Measurements from ENCODE around the gene ATP5IF1. TPM values are rescaled to one million over a fixed set of nuclear protein-coding genes. Genes with fewer than 3 reads are reported as not detected.

Gene ATP5IF1
- total and polyA plus RNA-seq, 10 of the 15 experiments (the other 5 are each of a cell fraction or from before 2014, with no cell fraction given) = 253 to 1,210 (median 418) TPM

DNA sequence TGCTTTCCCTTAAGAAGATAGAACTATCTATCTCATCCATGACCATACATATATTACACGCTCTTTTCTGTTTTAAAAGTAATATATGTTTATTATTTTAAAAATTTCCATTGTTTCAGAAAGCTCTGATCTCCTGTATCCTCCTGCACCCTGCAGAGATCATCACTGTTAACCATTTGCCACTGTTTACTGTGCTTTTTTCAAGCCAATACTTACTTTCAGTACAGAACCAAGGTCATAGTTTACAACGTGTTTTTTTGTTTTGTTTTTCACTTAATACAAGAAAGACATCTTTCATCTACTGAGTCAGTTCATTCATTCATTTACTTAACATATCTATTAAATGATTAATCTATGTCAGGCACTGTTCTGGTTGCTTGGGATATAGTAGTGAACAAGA, 33.6 kb downstream of the ATP5IF1 start:
- ChIA-PET POLR2A (interaction anchor here (0.7 kb wide), 2 partner anchors 23 to 49 kb away, joined by 3 to 4 read pairs; no protein-coding TSS in a partner anchor), SMC1A (ENCODE audit: uncharacterized antibody, unreplicated experiment) (interaction anchor here (1.1 kb wide), 1 partner anchor 21 kb away, joined by 5 read pairs; no protein-coding TSS in a partner anchor), RAD21 (ENCODE audit: unreplicated experiment) (no interaction called here), CTCF (interaction anchor here (0.9 to 1.1 kb wide), 2 partner anchors 10 to 21 kb away, joined by 3 to 6 read pairs; no protein-coding TSS in a partner anchor)
- no peaks in the 10 kb centered on the region for H3K9me3 ChIP-seq (replicated peaks; ENCODE audit: control insufficient read depth, insufficient read depth, low read length)
- H3K36me3 ChIP-seq (ENCODE audit: control insufficient read depth in 2 of 2, insufficient read depth in 2 of 2, low read length in 1 of 2) = peaks cover 0 to 7% of the 10 kb centered on the region in 2 experiments; a peak in 3 of 4 replicates
- H3K4me2 ChIP-seq (ENCODE audit: control insufficient read depth, insufficient read depth) = no peak overlapping the region
- ATAC-seq (no peak), DNase-seq (ENCODE audit: low read depth, low spot score) (no peak), FAIRE-seq (no peak)
- H3K27me3 ChIP-seq (replicated peaks in 1 of 2; ENCODE audit: control insufficient read depth in 2 of 2, insufficient read depth in 2 of 2, low read length in 1 of 2) = no peaks in the 10 kb centered on the region
- H3K79me2 ChIP-seq (ENCODE audit: control insufficient read depth, insufficient read depth, low read length) = peaks cover 6% of the 10 kb centered on the region
- no peak overlapping the region for H3K27ac ChIP-seq (ENCODE audit: control insufficient read depth, insufficient read depth)
- no peak overlapping the region for H2AFZ ChIP-seq (ENCODE audit: control insufficient read depth, low read depth, low read length)
- no peaks in the 10 kb centered on the region for H4K20me1 ChIP-seq (ENCODE audit: control insufficient read depth, insufficient read depth)
- TF ChIP-seq, protein P1, sequence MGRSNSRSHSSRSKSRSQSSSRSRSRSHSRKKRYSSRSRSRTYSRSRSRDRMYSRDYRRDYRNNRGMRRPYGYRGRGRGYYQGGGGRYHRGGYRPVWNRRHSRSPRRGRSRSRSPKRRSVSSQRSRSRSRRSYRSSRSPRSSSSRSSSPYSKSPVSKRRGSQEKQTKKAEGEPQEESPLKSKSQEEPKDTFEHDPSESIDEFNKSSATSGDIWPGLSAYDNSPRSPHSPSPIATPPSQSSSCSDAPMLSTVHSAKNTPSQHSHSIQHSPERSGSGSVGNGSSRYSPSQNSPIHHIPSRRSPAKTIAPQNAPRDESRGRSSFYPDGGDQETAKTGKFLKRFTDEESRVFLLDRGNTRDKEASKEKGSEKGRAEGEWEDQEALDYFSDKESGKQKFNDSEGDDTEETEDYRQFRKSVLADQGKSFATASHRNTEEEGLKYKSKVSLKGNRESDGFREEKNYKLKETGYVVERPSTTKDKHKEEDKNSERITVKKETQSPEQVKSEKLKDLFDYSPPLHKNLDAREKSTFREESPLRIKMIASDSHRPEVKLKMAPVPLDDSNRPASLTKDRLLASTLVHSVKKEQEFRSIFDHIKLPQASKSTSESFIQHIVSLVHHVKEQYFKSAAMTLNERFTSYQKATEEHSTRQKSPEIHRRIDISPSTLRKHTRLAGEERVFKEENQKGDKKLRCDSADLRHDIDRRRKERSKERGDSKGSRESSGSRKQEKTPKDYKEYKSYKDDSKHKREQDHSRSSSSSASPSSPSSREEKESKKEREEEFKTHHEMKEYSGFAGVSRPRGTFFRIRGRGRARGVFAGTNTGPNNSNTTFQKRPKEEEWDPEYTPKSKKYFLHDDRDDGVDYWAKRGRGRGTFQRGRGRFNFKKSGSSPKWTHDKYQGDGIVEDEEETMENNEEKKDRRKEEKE (IDR thresholded peaks at IDR 0.05) = no peak
- TF ChIP-seq, protein P2, sequence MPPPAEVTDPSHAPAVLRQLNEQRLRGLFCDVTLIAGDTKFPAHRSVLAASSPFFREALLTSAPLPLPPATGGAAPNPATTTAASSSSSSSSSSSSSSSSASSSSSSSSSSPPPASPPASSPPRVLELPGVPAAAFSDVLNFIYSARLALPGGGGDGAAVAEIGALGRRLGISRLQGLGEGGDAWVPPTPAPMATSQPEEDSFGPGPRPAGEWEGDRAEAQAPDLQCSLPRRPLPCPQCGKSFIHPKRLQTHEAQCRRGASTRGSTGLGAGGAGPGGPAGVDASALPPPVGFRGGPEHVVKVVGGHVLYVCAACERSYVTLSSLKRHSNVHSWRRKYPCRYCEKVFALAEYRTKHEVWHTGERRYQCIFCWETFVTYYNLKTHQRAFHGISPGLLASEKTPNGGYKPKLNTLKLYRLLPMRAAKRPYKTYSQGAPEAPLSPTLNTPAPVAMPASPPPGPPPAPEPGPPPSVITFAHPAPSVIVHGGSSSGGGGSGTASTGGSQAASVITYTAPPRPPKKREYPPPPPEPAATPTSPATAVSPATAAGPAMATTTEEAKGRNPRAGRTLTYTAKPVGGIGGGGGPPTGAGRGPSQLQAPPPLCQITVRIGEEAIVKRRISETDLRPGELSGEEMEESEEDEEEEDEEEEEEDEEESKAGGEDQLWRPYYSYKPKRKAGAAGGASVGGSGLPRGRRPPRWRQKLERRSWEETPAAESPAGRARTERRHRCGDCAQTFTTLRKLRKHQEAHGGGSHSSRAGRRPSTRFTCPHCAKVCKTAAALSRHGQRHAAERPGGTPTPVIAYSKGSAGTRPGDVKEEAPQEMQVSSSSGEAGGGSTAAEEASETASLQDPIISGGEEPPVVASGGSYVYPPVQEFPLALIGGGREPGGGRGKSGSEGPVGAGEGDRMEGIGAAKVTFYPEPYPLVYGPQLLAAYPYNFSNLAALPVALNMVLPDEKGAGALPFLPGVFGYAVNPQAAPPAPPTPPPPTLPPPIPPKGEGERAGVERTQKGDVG (CRISPR knock-in tag; IDR thresholded peaks at IDR 0.05) = no peak
- TF ChIP-seq, protein P3, sequence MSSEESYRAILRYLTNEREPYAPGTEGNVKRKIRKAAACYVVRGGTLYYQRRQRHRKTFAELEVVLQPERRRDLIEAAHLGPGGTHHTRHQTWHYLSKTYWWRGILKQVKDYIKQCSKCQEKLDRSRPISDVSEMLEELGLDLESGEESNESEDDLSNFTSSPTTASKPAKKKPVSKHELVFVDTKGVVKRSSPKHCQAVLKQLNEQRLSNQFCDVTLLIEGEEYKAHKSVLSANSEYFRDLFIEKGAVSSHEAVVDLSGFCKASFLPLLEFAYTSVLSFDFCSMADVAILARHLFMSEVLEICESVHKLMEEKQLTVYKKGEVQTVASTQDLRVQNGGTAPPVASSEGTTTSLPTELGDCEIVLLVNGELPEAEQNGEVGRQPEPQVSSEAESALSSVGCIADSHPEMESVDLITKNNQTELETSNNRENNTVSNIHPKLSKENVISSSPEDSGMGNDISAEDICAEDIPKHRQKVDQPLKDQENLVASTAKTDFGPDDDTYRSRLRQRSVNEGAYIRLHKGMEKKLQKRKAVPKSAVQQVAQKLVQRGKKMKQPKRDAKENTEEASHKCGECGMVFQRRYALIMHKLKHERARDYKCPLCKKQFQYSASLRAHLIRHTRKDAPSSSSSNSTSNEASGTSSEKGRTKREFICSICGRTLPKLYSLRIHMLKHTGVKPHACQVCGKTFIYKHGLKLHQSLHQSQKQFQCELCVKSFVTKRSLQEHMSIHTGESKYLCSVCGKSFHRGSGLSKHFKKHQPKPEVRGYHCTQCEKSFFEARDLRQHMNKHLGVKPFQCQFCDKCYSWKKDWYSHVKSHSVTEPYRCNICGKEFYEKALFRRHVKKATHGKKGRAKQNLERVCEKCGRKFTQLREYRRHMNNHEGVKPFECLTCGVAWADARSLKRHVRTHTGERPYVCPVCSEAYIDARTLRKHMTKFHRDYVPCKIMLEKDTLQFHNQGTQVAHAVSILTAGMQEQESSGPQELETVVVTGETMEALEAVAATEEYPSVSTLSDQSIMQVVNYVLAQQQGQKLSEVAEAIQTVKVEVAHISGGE (CRISPR knock-in tag; IDR thresholded peaks at IDR 0.05) = no peak
- no peak for TF ChIP-seq SREBF1 (IDR thresholded peaks at IDR 0.05; ENCODE audit: low read length)
- no peak for TF ChIP-seq CEBPB (IDR thresholded peaks at IDR 0.05; ENCODE audit: borderline replicate concordance in 1 of 2, low read depth in 2 of 2, low read length in 2 of 2)
- TF ChIP-seq ZSCAN29 (IDR thresholded peaks at IDR 0.05) = no peak
- TF ChIP-seq CBFB (IDR thresholded peaks at IDR 0.05; ENCODE audit: low read depth) = no peak
- no peak for TF ChIP-seq IKZF2 (IDR thresholded peaks at IDR 0.05)
- no peak for TF ChIP-seq NR2F1 (conservative IDR thresholded peaks at IDR 0.05)
- no peak for TF ChIP-seq NFIC (IDR thresholded peaks at IDR 0.05; ENCODE audit: low read depth, low read length)
- no peak for TF ChIP-seq YY1 (IDR thresholded peaks at IDR 0.05; ENCODE audit: low read depth, low read length)
- no peak for TF ChIP-seq EED (IDR thresholded peaks at IDR 0.05; ENCODE audit: low read depth)
- TF ChIP-seq, protein P4, sequence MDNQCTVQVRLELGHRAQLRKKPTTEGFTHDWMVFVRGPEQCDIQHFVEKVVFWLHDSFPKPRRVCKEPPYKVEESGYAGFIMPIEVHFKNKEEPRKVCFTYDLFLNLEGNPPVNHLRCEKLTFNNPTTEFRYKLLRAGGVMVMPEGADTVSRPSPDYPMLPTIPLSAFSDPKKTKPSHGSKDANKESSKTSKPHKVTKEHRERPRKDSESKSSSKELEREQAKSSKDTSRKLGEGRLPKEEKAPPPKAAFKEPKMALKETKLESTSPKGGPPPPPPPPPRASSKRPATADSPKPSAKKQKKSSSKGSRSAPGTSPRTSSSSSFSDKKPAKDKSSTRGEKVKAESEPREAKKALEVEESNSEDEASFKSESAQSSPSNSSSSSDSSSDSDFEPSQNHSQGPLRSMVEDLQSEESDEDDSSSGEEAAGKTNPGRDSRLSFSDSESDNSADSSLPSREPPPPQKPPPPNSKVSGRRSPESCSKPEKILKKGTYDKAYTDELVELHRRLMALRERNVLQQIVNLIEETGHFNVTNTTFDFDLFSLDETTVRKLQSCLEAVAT (IDR thresholded peaks at IDR 0.05) = no peak
- H3K4me3 ChIP-seq = no peak overlapping the region
- no peak overlapping the region for H3K9ac ChIP-seq (ENCODE audit: control insufficient read depth, insufficient read depth, low read length)
- BruUV-seq (replicated peaks) = no TSS peak
- H3K4me1 ChIP-seq (ENCODE audit: control insufficient read depth, insufficient read depth, low read length) = no peaks in the 10 kb centered on the region
- intact Hi-C loops (cut with micrococcal nuclease; ENCODE audit: unreplicated experiment) = no loop called here
- WGBS (ENCODE audit: insufficient coverage, insufficient replicate concordance, low lambda C conversion rate, missing lambda C conversion rate) = 98% methylated on average over 2 of the region's 2 CpGs
- in situ Hi-C loops (cut with MboI) = no loop called here
